ENCODE measurements around the gene PRDM1.

Gene PRDM1

GRCh38 chr6:106046116-106046853 lies 39.9 kb upstream of the PRDM1 start:
- in situ Hi-C loops (cut with HindIII; ENCODE audit: low pct_ligation_motif_present, low sequenced_read_pairs), result no loop called here
- TF ChIP-seq, protein P1, sequence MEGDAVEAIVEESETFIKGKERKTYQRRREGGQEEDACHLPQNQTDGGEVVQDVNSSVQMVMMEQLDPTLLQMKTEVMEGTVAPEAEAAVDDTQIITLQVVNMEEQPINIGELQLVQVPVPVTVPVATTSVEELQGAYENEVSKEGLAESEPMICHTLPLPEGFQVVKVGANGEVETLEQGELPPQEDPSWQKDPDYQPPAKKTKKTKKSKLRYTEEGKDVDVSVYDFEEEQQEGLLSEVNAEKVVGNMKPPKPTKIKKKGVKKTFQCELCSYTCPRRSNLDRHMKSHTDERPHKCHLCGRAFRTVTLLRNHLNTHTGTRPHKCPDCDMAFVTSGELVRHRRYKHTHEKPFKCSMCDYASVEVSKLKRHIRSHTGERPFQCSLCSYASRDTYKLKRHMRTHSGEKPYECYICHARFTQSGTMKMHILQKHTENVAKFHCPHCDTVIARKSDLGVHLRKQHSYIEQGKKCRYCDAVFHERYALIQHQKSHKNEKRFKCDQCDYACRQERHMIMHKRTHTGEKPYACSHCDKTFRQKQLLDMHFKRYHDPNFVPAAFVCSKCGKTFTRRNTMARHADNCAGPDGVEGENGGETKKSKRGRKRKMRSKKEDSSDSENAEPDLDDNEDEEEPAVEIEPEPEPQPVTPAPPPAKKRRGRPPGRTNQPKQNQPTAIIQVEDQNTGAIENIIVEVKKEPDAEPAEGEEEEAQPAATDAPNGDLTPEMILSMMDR (IDR thresholded peaks at IDR 0.05; ENCODE audit: low read depth, low read length, missing control alignments), result no peak
- H3K27ac ChIP-seq, result no peak overlapping the region
- no peak for DNase-seq
- H3K27me3 ChIP-seq (replicated peaks), result no peaks in the 10 kb centered on the region
- no peak overlapping the region for H3K4me3 ChIP-seq (ENCODE audit: low read depth, low read length)
- H3K36me3 ChIP-seq (replicated peaks), result no peaks in the 10 kb centered on the region

DNA sequence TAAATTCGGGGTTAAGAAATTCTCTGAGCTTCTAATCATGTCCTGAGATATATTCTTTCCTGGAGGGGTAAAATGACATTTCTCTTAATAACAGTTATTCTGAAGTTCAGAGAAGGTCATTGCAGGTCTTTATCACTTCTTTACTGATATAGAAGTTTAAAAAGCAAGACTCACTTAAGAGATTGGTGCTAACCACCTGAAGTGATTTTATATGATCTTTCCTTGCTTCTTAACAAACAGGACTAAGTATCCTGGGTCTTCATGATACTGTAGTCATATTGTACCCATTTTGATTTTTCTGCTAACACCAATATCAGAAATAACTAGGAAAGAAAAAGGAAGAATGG lies 39.3 kb upstream of the PRDM1 start:
- in situ Hi-C loops (cut with HindIII; ENCODE audit: low pct_ligation_motif_present, low sequenced_read_pairs), result no loop called here
- TF ChIP-seq, protein P1 (IDR thresholded peaks at IDR 0.05; ENCODE audit: low read depth, low read length, missing control alignments), result no peak
- H3K36me3 ChIP-seq (replicated peaks), result no peaks in the 10 kb centered on the region
- no peaks in the 10 kb centered on the region for H3K27me3 ChIP-seq (replicated peaks)
- no peak for DNase-seq
- H3K4me3 ChIP-seq (ENCODE audit: low read depth, low read length), result no peak overlapping the region
- no peak overlapping the region for H3K27ac ChIP-seq

GRCh38 chr6:106048336-106048735 lies 37.8 kb upstream of the PRDM1 start:
- H3K27ac ChIP-seq, result no peak overlapping the region
- H3K36me3 ChIP-seq (replicated peaks), result no peaks in the 10 kb centered on the region
- in situ Hi-C loops (cut with HindIII; ENCODE audit: low pct_ligation_motif_present, low sequenced_read_pairs), result no loop called here
- H3K27me3 ChIP-seq (replicated peaks), result no peaks in the 10 kb centered on the region
- TF ChIP-seq, protein P1 (IDR thresholded peaks at IDR 0.05; ENCODE audit: low read depth, low read length, missing control alignments), result no peak
- no peak overlapping the region for H3K4me3 ChIP-seq (ENCODE audit: low read depth, low read length)
- no peak for DNase-seq

DNA sequence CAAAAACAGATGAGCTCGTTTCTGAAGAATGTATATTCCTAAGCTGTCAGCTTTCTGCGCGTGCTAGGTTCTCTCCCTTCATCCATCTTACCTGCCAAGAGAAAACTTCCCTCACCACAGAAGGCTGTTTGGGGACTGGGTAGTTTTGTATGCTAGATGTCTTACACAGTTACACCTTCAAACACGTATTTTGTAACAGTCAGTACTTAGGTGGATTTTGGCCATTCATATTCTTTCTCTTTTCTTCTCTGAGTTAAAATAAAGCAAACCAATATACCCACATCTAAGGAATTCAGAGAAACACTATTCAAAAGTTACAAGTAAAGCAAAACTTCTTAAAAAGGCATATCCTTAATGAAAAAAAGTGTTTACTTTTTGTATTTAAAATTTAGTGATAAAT lies 35.6 kb upstream of the PRDM1 start:
- DNase-seq, result no peak
- H3K27ac ChIP-seq, result no peak overlapping the region
- no peak overlapping the region for H3K4me3 ChIP-seq (ENCODE audit: low read depth, low read length)
- TF ChIP-seq, protein P1 (IDR thresholded peaks at IDR 0.05; ENCODE audit: low read depth, low read length, missing control alignments), result no peak
- no peaks in the 10 kb centered on the region for H3K36me3 ChIP-seq (replicated peaks)
- H3K27me3 ChIP-seq (replicated peaks), result no peaks in the 10 kb centered on the region
- in situ Hi-C loops (cut with HindIII; ENCODE audit: low pct_ligation_motif_present, low sequenced_read_pairs), result no loop called here

- H3K36me3 ChIP-seq (replicated peaks), result no peaks in the 10 kb centered on the region
- H3K4me3 ChIP-seq (ENCODE audit: low read depth, low read length), result no peak overlapping the region
- no peaks in the 10 kb centered on the region for H3K27me3 ChIP-seq (replicated peaks)
- H3K27ac ChIP-seq, result no peak overlapping the region
- no peak for DNase-seq
- in situ Hi-C loops (cut with HindIII; ENCODE audit: low pct_ligation_motif_present, low sequenced_read_pairs), result no loop called here
- TF ChIP-seq, protein P1 (IDR thresholded peaks at IDR 0.05; ENCODE audit: low read depth, low read length, missing control alignments), result no peak
These were observed 34.9 kb upstream of the PRDM1 start for GRCh38 chr6:106051226-106051625.
